Activated CD8-positive, alpha-beta T cell treated with anti-CD3 and anti-CD28 coated beads for 36 hours (primary cell): Measurements from ENCODE around the gene NAXE. TPM values are rescaled to one million over a fixed set of nuclear protein-coding genes. Genes with fewer than 3 reads are reported as not detected.

Source experiments
- ATAC-seq: fragments of 200-7000 bp; cut with Tn5 transposase; one replicate; pipeline ENCODE4 v1.10.0; 2021; ENCODE audit warnings: mild to moderate bottlenecking, moderate library complexity
- CTCF ChIA-PET: fragments of 350-600 bp; sonication (Branson Sonifier 250); formaldehyde crosslinking; loops from one replicate; lab custom pipeline; 2021; ENCODE audit warnings: antibody characterized with exemption; lab: Charles Lee
- POLR2A ChIA-PET: fragments of 350-600 bp; sonication (Branson Sonifier 250); formaldehyde crosslinking; loops from one replicate; lab custom pipeline; 2021; ENCODE audit warnings: antibody characterized with exemption; lab: Charles Lee
- DNase-seq: peaks from one replicate; pipeline ENCODE4 v3.0.0-alpha.2; 2020
- H3K27ac Mint-ChIP-seq: one replicate; pipeline ENCODE4 v1.8.0; 2021; ENCODE audit warnings: mild to moderate bottlenecking, mixed read lengths
- H3K27me3 Mint-ChIP-seq: one replicate; pipeline ENCODE4 v1.8.0; 2021; ENCODE audit warnings: mixed read lengths
- H3K36me3 Mint-ChIP-seq: one replicate; pipeline ENCODE4 v1.8.0; 2021; ENCODE audit warnings: low read depth, mixed read lengths
- H3K4me1 Mint-ChIP-seq: one replicate; pipeline ENCODE4 v1.8.0; 2021; ENCODE audit warnings: low read depth, mixed read lengths
- H3K4me3 Mint-ChIP-seq: one replicate; pipeline ENCODE4 v1.8.0; 2021; ENCODE audit warnings: mild to moderate bottlenecking, moderate library complexity, mixed read lengths
- H3K9me3 Mint-ChIP-seq: one replicate; pipeline ENCODE4 v1.8.0; 2021; ENCODE audit warnings: mixed read lengths
- CTCF ChIP-seq: fragments of 200-600 bp; IDR thresholded peaks from one replicate; pipeline ENCODE4 v1.8.0; 2022; ENCODE audit warnings: antibody characterized with exemption, mild to moderate bottlenecking
- intact Hi-C: fragments of 100-400 bp; cut with micrococcal nuclease; formaldehyde crosslinking; loops from one replicate; pipeline ENCODE4 v1.10.0; 2022
- total RNA-seq, 2 experiments: library from RNA; stranded (reverse); gene quantifications; one replicate each; pipeline ENCODE4 v1.2.3, GENCODE V29; 2021

NAXE gene
- total RNA-seq, 2 experiments from 2014 or later: 65.4 to 68.6 TPM

GRCh38 chr1:156547434-156547833 lies 44.1 kb upstream of the NAXE start:
- POLR2A ChIA-PET: interaction anchor here (0.6 to 1.2 kb wide), 2 partner anchors 14 to 34 kb away, joined by 3 read pairs; no protein-coding TSS in a partner anchor
- Mint-ChIP-seq H3K27me3 (no peaks in the 10 kb centered on the region), H3K36me3 (no peaks in the 10 kb centered on the region), H3K9me3 (no peaks in the 10 kb centered on the region), H3K27ac (no peak overlapping the region), H3K4me3 (no peak overlapping the region), H3K4me1 (no peaks in the 10 kb centered on the region)
- ATAC-seq (no peak), DNase-seq (no peak)
- TF ChIP-seq CTCF: no peak
- intact Hi-C loops: no loop called here
- CTCF ChIA-PET: interaction anchor here (1.0 kb wide), 2 partner anchors 45 to 67 kb away, joined by 3 to 6 read pairs; no protein-coding TSS in a partner anchor

- CTCF ChIA-PET: interaction anchor here (0.7 to 1.0 kb wide), 2 partner anchors 44 to 128 kb away, joined by 3 read pairs; no protein-coding TSS in a partner anchor
Observed at GRCh38 chr1:156547982-156548381, 43.6 kb upstream of the NAXE start.

GRCh38 chr1:156549390-156549789 lies 42.2 kb upstream of the NAXE start:
- CTCF ChIA-PET: no interaction called here
- H3K27me3 Mint-ChIP-seq: no peaks in the 10 kb centered on the region
- no peak overlapping the region for H3K4me3 Mint-ChIP-seq
- no peak for DNase-seq
- no peaks in the 10 kb centered on the region for H3K9me3 Mint-ChIP-seq
- H3K4me1 Mint-ChIP-seq: no peaks in the 10 kb centered on the region
- TF ChIP-seq CTCF: no peak
- H3K27ac Mint-ChIP-seq: no peak overlapping the region
- ATAC-seq: no peak
- POLR2A ChIA-PET: no interaction called here
- intact Hi-C loops: no loop called here
- H3K36me3 Mint-ChIP-seq: no peaks in the 10 kb centered on the region

More at GRCh38 chr1:156547982-156548381, 43.6 kb upstream of the NAXE start:
- POLR2A ChIA-PET: interaction anchor here (0.6 kb wide), 2 partner anchors 23 to 34 kb away, joined by 3 read pairs; no protein-coding TSS in a partner anchor
- Mint-ChIP-seq H3K4me3 (no peak overlapping the region), H3K4me1 (no peaks in the 10 kb centered on the region), H3K36me3 (no peaks in the 10 kb centered on the region), H3K27ac (no peak overlapping the region), H3K9me3 (no peaks in the 10 kb centered on the region), H3K27me3 (no peaks in the 10 kb centered on the region)
- ATAC-seq (no peak), DNase-seq (no peak)
- intact Hi-C loops: no loop called here
- no peak for TF ChIP-seq CTCF

GRCh38 chr1:156549831-156550230 lies 41.7 kb upstream of the NAXE start:
- H3K9me3 Mint-ChIP-seq: no peaks in the 10 kb centered on the region
- H3K36me3 Mint-ChIP-seq: no peaks in the 10 kb centered on the region
- POLR2A ChIA-PET: no interaction called here
- no peak for ATAC-seq
- CTCF ChIA-PET: interaction anchor here (1.5 kb wide), 1 partner anchor 104 kb away, joined by 4 read pairs; no protein-coding TSS in a partner anchor
- H3K4me3 Mint-ChIP-seq: no peak overlapping the region
- H3K4me1 Mint-ChIP-seq: no peaks in the 10 kb centered on the region
- no peak for DNase-seq
- H3K27ac Mint-ChIP-seq: no peak overlapping the region
- intact Hi-C loops: no loop called here
- no peak for TF ChIP-seq CTCF
- H3K27me3 Mint-ChIP-seq: no peaks in the 10 kb centered on the region

GRCh38 chr1:156550346-156550745 lies 41.2 kb upstream of the NAXE start:
- intact Hi-C loops: no loop called here
- Mint-ChIP-seq H3K4me1 (no peaks in the 10 kb centered on the region), H3K36me3 (no peaks in the 10 kb centered on the region), H3K4me3 (no peak overlapping the region), H3K27ac (no peak overlapping the region), H3K27me3 (no peaks in the 10 kb centered on the region), H3K9me3 (no peaks in the 10 kb centered on the region)
- ATAC-seq (no peak), DNase-seq (no peak)
- TF ChIP-seq CTCF: no peak
- POLR2A ChIA-PET: no interaction called here
- CTCF ChIA-PET: interaction anchor here (1.5 kb wide), 1 partner anchor 105 kb away, joined by 4 read pairs; no protein-coding TSS in a partner anchor
